Activated T-cell treated with anti-CD3 and anti-CD28 coated beads for 4 hours (primary cell): ENCODE results near the gene BRD2.

Experiments used
- DNase-seq: peaks from one replicate; pipeline ENCODE4 v3.0.0-alpha.2; 2020

The BRD2 gene

DNA sequence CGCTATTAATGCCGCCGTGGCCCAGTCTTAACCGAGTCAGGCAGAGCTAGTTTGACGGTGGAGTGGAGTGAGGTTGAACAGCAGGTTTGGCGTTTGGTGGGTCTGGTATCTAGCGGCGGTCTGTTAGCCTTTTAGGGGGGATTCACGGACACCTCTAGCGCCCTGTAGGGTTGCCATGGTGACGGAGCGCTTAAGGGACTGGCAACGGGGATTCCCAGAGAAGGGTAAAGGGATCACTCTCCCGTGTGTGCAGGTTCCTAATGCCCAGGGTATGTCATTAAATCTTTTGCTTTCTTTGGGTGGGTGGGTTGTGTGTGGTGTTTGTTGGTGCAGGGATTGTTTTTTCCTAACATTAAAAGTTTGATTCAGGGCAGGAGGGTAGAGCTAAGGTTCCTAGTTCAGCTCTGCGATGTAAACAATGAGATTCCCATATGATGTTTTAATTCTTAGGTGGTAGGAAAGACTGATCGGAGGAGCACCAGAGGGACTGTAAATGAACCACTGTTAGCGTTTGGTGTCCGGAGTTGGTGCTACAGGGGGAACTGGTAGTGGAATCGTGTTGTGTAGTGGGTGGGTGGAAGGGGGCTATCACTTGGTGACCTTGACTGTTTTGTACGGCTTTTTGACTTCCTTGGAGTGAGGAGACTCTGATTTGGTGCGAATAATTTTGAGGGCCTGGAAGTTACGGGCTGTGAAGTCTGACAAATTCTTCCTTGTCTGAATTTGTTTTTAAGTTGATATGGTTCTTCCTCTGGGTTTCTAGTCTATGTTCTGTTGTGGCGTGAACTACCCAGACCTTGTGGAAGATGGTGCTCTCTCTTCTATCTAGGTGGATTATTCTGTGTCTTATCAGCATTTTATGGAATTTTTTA is 5.0 kb downstream of the BRD2 start:
- DNase-seq = peak; percentile 50

GRCh38 chr6:32974016-32974333 is 5.6 kb downstream of the BRD2 start:
- no peak for DNase-seq

- no peak for DNase-seq
Measured at GRCh38 chr6:32974541-32975308, 6.3 kb downstream of the BRD2 start.

DNA sequence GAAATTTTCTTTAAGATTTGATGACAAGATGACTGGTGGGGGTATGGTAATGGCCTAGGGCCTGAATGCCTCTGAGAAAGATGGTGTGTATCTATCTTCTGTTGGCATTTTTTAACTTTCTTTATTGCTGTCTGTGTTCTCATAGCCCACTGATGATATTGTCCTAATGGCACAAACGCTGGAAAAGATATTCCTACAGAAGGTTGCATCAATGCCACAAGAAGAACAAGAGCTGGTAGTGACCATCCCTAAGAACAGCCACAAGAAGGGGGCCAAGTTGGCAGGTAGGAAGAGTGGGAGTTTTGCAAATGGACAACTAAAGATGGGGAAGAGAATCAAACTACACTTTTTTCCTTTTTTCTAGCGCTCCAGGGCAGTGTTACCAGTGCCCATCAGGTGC is 7.5 kb downstream of the BRD2 start:
- DNase-seq = no peak

GRCh38 chr6:32976334-32977069 is 8.1 kb downstream of the BRD2 start:
- DNase-seq = no peak

DNA sequence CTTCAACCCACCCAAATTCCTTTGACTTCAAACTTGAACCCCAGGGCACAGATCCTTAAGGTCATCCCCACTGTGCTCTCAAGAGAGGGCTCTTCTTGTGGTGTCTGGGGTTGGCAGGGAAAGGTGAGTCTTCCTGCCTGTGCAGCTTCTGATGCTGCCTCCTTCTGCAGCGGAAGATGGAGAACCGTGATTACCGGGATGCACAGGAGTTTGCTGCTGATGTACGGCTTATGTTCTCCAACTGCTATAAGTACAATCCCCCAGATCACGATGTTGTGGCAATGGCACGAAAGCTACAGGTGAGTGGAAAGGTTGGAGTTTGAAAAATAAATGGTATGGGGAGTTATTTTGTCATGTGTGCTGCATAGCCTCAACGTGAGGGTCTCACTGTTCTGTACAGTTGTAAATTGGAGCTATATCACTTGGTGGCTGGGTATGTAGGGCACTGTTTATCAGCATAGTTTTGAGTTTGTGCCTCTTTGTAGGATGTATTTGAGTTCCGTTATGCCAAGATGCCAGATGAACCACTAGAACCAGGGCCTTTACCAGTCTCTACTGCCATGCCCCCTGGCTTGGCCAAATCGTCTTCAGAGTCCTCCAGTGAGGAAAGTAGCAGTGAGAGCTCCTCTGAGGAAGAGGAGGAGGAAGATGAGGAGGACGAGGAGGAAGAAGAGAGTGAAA is 9.0 kb downstream of the BRD2 start:
- DNase-seq = no peak

GRCh38 chr6:32977953-32978324 is 9.5 kb downstream of the BRD2 start:
- DNase-seq = no peak

DNA sequence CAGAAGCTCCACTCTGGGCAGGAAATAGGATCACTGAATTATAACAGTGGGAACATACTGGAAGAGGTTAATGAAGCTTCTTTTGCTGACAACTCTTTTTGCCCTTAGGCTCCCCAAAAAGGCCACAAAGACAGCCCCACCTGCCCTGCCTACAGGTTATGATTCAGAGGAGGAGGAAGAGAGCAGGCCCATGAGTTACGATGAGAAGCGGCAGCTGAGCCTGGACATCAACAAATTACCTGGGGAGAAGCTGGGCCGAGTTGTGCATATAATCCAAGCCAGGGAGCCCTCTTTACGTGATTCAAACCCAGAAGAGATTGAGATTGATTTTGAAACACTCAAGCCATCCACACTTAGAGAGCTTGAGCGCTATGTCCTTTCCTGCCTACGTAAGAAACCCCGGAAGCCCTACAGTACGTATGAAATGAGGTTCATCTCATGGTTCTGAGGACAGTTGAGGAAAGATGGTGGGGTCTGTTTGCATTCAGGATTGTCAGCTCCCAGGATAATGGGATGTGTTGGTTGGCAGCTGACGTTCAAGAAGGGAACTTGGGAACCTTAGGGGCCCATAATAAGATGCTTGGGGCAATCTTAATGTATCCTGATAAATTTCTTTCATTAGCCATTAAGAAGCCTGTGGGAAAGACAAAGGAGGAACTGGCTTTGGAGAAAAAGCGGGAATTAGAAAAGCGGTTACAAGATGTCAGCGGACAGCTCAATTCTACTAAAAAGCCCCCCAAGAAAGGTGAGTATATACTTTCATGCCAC is 11.5 kb downstream of the BRD2 start:
- no peak for DNase-seq

GRCh38 chr6:32980488-32981038 is 12.2 kb downstream of the BRD2 start:
- no peak for DNase-seq

DNA sequence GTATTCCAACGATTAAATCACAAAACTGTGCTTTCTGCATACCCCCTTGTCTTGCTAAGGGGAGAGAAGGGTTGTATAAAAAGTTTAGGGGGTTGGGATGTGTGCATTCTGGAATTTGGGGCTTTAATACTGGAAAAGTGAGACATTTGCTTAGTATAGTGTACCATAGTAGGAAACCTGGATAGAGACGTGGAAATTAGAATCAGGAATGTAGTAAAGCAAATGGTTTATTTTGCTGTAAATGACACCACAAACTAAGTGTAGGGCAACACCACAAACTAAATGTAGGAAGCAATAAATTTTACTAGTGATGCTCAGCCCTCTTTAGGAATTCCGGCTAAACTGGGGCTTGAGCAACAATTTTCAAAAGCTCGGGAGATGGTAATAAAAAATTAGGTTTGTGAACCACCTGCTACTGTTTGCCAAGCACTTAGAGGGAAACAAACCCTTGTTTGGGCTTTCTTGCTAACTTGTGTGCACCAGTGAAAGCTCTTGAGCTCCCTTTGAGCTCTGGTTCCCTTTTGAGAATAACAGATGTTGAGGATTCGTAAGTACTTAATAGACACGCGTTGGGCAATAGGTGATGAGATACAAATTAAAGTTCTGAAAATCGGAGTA is 13.8 kb downstream of the BRD2 start:
- DNase-seq = no peak

GRCh38 chr6:32982702-32983492 is 14.5 kb downstream of the BRD2 start:
- DNase-seq = no peak

- DNase-seq = no peak
Measured at GRCh38 chr6:32983493-32983848, 15.1 kb downstream of the BRD2 start.

DNA sequence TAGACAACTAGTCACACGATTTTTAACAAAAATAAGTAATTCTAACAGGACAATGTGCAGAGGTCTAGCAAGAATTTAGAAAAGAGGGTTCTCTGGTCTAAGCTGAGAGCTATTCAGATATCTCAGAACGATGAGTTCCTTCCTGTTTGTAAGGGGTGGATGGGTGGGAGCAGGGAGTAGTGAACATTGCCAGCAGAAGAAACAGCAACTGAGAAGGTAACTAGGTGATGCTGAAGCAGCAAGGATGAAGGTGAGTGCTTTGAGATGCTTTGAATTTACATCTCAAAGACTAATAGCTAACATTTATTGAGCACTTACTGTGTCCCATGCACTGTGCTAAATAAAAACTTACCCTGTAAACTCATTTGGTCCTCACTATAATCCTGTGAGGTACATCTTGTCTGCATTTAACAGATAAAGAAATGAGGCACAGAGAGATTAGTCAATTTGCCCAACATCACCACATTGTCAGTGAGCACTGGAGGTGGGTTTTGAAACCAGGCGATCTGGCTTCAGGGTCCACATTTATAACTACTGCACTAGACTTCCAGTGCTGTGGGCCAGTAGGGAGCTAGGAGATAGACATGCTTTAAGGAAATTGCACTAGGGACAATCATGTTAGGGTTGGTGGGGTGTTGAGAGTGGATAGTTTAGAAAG is 15.7 kb downstream of the BRD2 start:
- DNase-seq = no peak

GRCh38 chr6:32984622-32985389 is 16.4 kb downstream of the BRD2 start:
- DNase-seq = peak; percentile 89

GRCh38 chr6:32989368-32989767 is 21.0 kb downstream of the BRD2 start:
- DNase-seq = no peak

- no peak for DNase-seq
Measured at GRCh38 chr6:32991972-32992371, 23.6 kb downstream of the BRD2 start.

- no peak for DNase-seq
Measured at GRCh38 chr6:32993363-32993973, 25.1 kb downstream of the BRD2 start.

DNA sequence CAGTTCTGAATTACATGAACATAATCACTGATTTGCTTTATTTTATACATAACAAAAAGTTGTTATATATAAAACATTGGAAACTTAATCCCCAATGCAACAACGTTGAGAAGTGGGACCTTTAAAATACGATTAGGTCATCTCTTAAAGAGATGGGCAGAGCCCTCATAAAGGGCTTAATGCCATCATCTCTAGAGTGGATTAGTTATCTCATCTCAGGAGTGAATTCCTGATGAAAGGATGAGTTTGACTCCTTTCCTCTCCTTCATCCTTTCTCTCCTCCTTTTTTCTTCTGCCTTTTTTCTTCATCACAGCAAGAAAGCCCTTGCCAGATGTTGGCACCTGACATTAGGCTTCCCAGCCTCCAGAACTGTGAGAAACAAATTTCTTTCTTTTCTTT is 27.1 kb downstream of the BRD2 start:
- DNase-seq = no peak

- no peak for DNase-seq
Measured at GRCh38 chr6:33000055-33000454, 31.7 kb downstream of the BRD2 start.
